ENCODE results near the gene DNM3.

DNA sequence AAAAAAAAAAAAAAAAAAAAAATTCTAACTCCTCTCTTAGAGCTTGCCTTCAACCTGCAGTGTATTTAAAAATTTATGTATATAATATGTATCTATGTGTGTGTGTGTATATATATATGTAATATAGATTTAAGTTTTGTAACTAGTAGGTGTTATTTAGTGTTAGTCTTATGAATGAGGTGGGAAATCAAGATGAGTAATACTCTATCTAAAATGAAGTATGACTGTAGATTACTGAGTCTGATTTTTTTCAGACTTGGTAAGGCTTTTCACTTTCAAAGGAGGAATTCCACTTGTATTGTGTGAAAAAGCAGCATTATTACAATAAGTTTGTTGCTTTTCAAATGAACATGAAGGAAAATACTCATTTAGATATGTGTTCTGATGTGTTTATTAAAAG, 5.4 kb upstream of the DNM3 start:
- no peak for TF ChIP-seq POLR2A (IDR thresholded peaks at IDR 0.05)
- TF ChIP-seq, protein P1, sequence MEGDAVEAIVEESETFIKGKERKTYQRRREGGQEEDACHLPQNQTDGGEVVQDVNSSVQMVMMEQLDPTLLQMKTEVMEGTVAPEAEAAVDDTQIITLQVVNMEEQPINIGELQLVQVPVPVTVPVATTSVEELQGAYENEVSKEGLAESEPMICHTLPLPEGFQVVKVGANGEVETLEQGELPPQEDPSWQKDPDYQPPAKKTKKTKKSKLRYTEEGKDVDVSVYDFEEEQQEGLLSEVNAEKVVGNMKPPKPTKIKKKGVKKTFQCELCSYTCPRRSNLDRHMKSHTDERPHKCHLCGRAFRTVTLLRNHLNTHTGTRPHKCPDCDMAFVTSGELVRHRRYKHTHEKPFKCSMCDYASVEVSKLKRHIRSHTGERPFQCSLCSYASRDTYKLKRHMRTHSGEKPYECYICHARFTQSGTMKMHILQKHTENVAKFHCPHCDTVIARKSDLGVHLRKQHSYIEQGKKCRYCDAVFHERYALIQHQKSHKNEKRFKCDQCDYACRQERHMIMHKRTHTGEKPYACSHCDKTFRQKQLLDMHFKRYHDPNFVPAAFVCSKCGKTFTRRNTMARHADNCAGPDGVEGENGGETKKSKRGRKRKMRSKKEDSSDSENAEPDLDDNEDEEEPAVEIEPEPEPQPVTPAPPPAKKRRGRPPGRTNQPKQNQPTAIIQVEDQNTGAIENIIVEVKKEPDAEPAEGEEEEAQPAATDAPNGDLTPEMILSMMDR (IDR thresholded peaks at IDR 0.05): no peak

Data from lower leg skin (tissue), 3 donors.